A204.1 (cell line): Measurements from ENCODE around the gene AMOTL2.

Experiments used
- FAIRE-seq: peaks from 2 replicates; lab custom pipeline; 2012; peaks lifted over from hg19 to GRCh38; lab: Jason Lieb, UNC

Gene AMOTL2

GRCh38 chr3:134352031-134352671, 22.1 kb downstream of the AMOTL2 start:
- FAIRE-seq = no peak

GRCh38 chr3:134351427-134351826, 22.8 kb downstream of the AMOTL2 start:
- no peak for FAIRE-seq

GRCh38 chr3:134350861-134351311, 23.4 kb downstream of the AMOTL2 start:
- FAIRE-seq = no peak

GRCh38 chr3:134350266-134350665, 24.0 kb downstream of the AMOTL2 start:
- FAIRE-seq = no peak

- FAIRE-seq = no peak
Observed at GRCh38 chr3:134348524-134348923, 25.7 kb downstream of the AMOTL2 start.

- FAIRE-seq = no peak
Observed at GRCh38 chr3:134347551-134347950, 26.7 kb downstream of the AMOTL2 start.

GRCh38 chr3:134346744-134347143, 27.5 kb downstream of the AMOTL2 start:
- FAIRE-seq = no peak

GRCh38 chr3:134345202-134345601, 29.0 kb downstream of the AMOTL2 start:
- FAIRE-seq = no peak

GRCh38 chr3:134344560-134344959, 29.7 kb downstream of the AMOTL2 start:
- no peak for FAIRE-seq

- FAIRE-seq = no peak
Observed at GRCh38 chr3:134342259-134342658, 32.0 kb downstream of the AMOTL2 start.

- no peak for FAIRE-seq
Observed at GRCh38 chr3:134341389-134341788, 32.9 kb downstream of the AMOTL2 start.

GRCh38 chr3:134340982-134341365, 33.3 kb downstream of the AMOTL2 start:
- no peak for FAIRE-seq

GRCh38 chr3:134340362-134340981, 33.8 kb downstream of the AMOTL2 start:
- no peak for FAIRE-seq

GRCh38 chr3:134339913-134340312, 34.3 kb downstream of the AMOTL2 start:
- FAIRE-seq = no peak

- FAIRE-seq = no peak
Observed at GRCh38 chr3:134339331-134339730, 34.9 kb downstream of the AMOTL2 start.

GRCh38 chr3:134338516-134339261, 35.6 kb downstream of the AMOTL2 start:
- no peak for FAIRE-seq

- no peak for FAIRE-seq
Observed at GRCh38 chr3:134338201-134338512, 36.1 kb downstream of the AMOTL2 start.

- no peak for FAIRE-seq
Observed at GRCh38 chr3:134337511-134338200, 36.6 kb downstream of the AMOTL2 start.

GRCh38 chr3:134337071-134337482, 37.2 kb downstream of the AMOTL2 start:
- no peak for FAIRE-seq

- FAIRE-seq = no peak
Observed at GRCh38 chr3:134336587-134336986, 37.7 kb downstream of the AMOTL2 start.

GRCh38 chr3:134334901-134335280, 39.4 kb downstream of the AMOTL2 start:
- FAIRE-seq = no peak

- no peak for FAIRE-seq
Observed at GRCh38 chr3:134334231-134334900, 39.9 kb downstream of the AMOTL2 start.
